OCI-LY7 (cell line): Measurements from ENCODE around the gene FGGY.

Source experiments
- EZH2phosphoT487 ChIP-seq: fragments of 200-600 bp; sonication (generic); IDR thresholded peaks from 2 replicates; pipeline ENCODE4 v1.6.1; 2018; ENCODE audit warnings: low read depth, borderline replicate concordance, mild to moderate bottlenecking, mixed run types, antibody characterized with exemption, low read length, moderate library complexity, mixed read lengths
- TF ChIP-seq, protein P1 (sequence below): fragments of 200-600 bp; sonication (generic); conservative IDR thresholded peaks from 2 replicates; pipeline ENCODE4 v1.5.1; 2014; ENCODE audit warnings: mild to moderate bottlenecking, antibody characterized with exemption, low read length, moderate library complexity, mixed read lengths

DNA sequence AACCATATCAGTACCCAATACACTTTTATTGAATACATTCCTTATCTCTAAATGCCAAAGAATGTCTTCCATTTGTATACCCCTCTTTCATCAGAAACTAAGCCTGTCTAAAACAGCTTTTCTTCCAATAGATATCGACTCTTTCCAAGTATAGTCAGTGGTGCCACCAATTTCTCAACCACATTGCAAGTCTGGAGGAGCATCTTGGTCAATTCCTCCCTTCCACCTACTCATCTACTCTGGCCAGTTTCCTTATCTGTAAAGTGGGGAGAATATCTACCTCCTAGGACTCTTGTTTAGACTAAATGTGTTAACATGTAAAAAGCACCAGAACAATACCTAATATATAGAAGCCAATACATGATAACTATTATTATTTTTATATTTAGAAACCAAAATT lies 28.5 kb upstream of the FGGY start:
- TF ChIP-seq, protein P1, sequence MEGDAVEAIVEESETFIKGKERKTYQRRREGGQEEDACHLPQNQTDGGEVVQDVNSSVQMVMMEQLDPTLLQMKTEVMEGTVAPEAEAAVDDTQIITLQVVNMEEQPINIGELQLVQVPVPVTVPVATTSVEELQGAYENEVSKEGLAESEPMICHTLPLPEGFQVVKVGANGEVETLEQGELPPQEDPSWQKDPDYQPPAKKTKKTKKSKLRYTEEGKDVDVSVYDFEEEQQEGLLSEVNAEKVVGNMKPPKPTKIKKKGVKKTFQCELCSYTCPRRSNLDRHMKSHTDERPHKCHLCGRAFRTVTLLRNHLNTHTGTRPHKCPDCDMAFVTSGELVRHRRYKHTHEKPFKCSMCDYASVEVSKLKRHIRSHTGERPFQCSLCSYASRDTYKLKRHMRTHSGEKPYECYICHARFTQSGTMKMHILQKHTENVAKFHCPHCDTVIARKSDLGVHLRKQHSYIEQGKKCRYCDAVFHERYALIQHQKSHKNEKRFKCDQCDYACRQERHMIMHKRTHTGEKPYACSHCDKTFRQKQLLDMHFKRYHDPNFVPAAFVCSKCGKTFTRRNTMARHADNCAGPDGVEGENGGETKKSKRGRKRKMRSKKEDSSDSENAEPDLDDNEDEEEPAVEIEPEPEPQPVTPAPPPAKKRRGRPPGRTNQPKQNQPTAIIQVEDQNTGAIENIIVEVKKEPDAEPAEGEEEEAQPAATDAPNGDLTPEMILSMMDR: no peak
- no peak for TF ChIP-seq EZH2phosphoT487
